ENCODE results near the gene SETD1A.

- TF ChIP-seq SPI1 (IDR thresholded peaks at IDR 0.05; ENCODE audit: borderline replicate concordance, low read depth) = no peak
- no peak for TF ChIP-seq CTCF (IDR thresholded peaks at IDR 0.05; ENCODE audit: insufficient read depth, low read length)
- TF ChIP-seq POLR2AphosphoS5 (IDR thresholded peaks at IDR 0.05; ENCODE audit: low read depth) = no peak
- no peak for TF ChIP-seq REST (IDR thresholded peaks at IDR 0.05; ENCODE audit: insufficient replicate concordance, low read depth)
These were observed 27.4 kb upstream of the SETD1A start for GRCh38 chr16:30930160-30930571.
